ENCODE measurements around the gene PRSS23.

Gene PRSS23

DNA sequence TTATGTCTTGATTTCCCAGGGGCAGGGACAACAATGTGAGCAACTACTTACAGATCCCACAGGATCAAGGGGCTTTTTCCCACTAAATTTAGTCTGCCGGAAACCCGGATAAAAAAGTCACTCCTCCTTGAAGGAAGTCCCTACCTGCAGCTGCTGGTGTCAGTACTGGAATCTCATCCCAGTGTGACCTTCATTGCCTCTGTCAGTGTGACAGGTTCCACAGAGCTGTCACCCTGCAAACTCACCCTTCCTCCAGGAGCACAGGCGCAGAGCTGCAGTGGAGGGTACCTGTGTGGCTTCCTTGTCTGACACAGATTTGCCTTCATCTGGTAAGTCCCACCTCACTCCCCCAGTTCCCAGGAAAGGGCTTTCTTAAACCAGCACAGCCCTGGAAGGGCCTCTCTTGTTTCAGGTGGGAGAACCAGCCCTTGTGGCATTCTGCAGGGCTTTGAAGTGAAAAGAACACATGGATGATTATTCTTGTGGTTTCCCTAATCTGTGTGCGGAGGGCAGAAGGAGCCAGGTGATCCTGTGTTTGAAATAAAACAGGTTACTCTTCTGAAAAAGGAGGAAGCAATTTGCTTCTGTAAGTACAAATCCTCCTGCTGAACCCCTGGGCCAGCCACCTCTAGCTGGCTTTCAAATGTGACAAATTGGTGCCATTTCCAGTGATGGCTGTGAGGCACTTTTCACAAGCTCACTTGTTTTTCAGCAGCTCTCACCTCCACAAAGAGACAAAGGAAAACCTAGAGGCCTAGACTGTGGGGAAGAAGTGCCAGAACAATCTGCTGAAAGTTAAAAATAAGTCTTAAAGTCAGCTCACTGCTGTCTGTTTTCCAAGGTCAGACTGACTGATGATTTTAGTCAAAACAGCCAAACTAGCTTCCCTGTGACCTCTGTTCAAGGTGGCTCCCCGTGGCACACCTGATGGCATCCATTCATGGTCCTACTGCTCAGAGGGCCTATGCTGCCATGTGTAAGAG, 9.2 kb upstream of the PRSS23 start:
- DNase-seq: no peak

DNA sequence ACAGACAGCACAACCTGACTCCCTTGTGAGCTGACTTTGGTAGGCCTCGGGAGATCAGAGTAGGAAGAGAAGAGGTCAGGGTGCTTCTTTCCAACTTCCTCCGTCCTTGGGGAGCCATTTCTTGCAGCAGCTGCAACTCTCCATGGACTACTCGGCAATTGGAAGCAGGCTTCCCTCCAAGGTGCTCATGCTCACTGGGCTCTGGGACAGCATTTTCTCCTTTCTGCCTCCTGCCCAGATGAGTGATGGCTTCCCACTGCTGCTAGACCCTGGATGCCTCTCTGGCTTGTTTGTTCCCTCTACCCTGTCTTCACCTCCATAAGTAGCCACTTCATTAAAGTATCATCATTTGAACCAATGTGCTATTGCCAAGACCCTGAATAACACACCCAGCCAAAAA, 8.2 kb upstream of the PRSS23 start:
- DNase-seq: no peak

- no peak for DNase-seq
Measured at GRCh38 chr11:86793307-86793706, 7.0 kb upstream of the PRSS23 start.

DNA sequence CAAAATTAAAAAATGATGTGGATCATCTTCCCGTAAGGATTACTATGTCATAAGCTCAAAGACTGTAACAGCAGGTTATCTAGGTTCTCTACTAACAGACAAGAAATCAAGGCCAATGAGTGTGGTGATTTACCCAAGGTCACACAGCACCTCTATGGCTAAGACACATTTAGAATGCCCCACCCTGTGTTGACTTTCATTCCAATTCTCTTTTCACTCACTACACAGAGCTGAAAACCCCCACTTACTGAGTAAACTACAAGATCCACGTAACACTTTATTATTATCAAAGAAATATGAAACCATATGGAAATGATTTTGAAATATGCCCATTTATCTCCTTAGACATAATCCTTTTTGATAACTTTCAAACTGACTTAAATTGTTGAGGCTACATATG, 4.8 kb upstream of the PRSS23 start:
- DNase-seq: no peak

- no peak for DNase-seq
Measured at GRCh38 chr11:86795949-86796348, 4.4 kb upstream of the PRSS23 start.

GRCh38 chr11:86797133-86797532, 3.2 kb upstream of the PRSS23 start:
- DNase-seq: no peak

- DNase-seq: no peak
Measured at GRCh38 chr11:86798988-86799387, 1.4 kb upstream of the PRSS23 start.

DNA sequence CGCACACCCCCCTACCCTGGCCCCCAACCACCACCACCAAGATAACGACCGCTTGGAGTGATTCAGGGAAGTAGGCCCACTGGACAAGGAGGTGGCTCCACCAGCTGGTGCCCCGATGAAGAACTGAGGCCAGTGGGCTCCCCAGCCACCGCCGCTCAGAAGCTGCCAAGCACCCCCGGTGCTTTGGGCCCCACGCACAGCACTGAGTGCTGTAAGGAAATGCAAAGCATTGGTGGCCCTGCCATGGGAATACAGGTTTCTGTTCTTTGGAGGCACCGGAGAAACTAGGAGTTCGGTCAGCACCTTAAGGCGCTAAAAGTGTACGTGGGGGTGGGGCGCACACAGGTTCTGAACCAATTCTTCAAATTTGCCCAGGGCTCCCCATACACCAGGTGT, 664 bp upstream of the PRSS23 start:
- DNase-seq: no peak

GRCh38 chr11:86800960-86801272, 574 bp downstream of the PRSS23 start:
- no peak for DNase-seq

GRCh38 chr11:86801364-86801763, 1.0 kb downstream of the PRSS23 start:
- DNase-seq: no peak

DNA sequence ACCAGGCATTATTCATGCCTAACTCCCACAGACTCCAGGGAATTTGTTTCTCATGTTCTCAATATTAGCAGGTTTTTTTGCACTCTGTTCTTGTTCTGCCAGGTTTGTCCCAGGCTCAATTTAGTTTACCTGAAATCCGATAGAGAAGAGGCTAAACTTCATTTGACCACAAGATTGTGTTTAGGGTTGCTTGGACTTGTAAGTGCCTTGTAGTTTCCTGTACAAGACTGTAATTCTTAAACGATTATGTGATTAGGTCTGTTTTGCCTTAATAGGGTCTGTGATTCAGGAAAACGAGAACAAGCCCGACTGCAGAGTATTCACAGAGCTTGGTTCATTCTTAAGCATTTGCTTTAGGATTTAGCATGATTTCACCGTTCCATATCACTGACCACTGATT, 1.8 kb downstream of the PRSS23 start:
- DNase-seq: no peak

GRCh38 chr11:86802601-86803051, 2.3 kb downstream of the PRSS23 start:
- peak; percentile 59 for DNase-seq

GRCh38 chr11:86803136-86804045, 3.0 kb downstream of the PRSS23 start:
- DNase-seq: no peak

DNA sequence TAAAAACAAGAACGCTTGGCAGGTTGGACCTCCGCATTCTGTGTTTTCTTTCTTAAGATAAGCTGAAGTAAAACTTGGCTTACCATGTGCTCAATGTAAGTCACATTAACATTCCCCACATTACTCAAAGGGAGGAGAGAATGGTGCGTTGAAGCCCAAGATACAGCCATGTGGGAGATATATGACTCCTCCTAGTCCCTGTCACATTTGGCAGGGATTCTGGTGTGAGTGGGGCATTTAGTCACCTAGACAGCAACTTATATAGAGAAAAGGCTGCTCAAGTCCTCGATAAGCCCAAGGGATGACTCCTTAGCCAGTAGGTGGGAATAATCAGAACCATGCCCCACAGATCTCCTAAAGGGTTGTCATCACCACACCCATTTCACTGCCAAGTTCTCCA, 4.6 kb downstream of the PRSS23 start:
- DNase-seq: no peak

GRCh38 chr11:86805873-86806310, 5.5 kb downstream of the PRSS23 start:
- DNase-seq: peak; percentile 37

DNA sequence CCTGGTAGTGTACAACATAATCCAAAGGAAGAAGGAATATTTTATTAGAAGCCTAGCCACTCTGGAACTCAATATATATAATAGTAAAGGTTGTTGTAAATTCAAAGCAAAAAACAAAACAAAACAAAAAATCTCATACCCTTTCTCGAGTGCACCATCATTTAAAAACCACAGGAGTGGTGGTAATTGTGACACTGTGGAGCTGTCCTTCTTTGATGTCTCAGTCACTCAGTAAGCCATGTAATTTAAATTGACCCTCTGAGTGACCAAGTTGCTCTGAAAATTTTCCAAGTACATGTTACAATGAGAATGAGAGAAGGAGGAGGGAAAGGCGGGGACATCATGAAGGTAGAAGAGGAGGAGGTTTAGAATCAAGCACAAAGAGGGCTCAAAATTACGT, 6.6 kb downstream of the PRSS23 start:
- DNase-seq: no peak

GRCh38 chr11:86807360-86807759, 7.0 kb downstream of the PRSS23 start:
- no peak for DNase-seq

DNA sequence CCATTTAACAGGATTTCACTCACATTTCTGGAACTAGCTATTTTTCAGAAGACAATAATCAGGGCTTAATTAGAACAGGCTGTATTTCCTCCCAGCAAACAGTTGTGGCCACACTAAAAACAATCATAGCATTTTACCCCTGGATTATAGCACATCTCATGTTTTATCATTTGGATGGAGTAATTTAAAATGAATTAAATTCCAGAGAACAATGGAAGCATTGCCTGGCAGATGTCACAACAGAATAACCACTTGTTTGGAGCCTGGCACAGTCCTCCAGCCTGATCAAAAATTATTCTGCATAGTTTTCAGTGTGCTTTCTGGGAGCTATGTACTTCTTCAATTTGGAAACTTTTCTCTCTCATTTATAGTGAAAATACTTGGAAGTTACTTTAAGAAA, 9.2 kb downstream of the PRSS23 start:
- no peak for DNase-seq

DNA sequence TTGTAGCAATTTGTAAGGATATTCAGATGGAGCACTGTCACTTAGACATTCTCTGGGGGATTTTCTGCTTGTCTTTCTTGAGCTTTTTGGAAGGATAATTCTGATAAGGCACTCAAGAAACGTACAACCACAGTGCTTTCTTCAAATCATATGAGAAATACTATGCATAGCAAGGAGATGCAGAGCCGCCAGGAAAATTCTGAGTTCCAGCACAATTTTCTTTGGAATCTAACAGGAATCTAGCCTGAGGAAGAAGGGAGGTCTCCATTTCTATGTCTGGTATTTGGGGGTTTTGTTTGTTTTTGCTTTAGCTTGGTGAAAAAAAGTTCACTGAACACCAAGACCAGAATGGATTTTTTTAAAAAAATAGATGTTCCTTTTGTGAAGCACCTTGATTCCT, 9.9 kb downstream of the PRSS23 start:
- no peak for DNase-seq

GRCh38 chr11:86811637-86812321, 11.4 kb downstream of the PRSS23 start:
- peak; percentile 83 for DNase-seq

- no peak for DNase-seq
Measured at GRCh38 chr11:86812322-86812670, 12.0 kb downstream of the PRSS23 start.

DNA sequence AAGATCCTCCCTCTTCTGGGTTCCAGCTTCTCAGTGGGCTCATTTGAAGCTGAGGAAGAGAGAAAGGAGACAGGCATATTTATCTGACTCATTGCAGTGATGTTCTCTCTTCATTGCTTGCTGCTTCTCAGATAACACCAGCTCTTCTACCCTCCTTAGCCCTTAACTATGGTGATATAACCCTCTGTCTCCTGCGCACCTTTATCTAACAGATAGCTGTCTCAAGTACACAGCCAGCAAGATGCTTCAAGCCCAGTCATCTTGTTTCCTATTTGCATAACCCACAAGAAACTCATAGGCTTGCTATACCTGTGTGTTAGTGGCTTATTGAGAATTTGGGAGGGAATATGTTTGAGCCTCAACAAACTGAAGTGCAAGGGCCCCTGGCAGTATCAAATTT, 12.6 kb downstream of the PRSS23 start:
- no peak for DNase-seq

DNA sequence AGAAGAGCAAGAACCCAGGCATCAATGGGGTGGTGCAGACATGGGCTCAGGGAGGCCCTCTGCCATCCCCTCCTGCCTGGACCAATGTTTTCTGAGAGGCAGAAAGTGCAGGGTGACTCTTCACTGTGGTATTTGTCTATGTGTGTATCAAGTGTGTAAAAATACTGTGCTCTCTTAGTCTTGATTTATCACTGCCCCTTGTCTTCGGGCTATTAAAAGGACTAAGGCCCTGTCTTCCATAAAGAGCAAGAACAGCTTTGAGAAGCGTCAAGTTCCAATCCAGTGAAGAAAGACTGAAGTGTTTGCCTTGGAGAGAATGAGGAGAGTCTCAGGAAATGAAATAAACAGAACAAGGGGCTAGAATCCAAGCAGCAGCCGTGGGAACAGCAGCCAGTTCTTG, 14.4 kb downstream of the PRSS23 start:
- peak; percentile 72 for DNase-seq
